Esophagus muscularis mucosa (tissue), 4 donors: Measurements from ENCODE around the gene MBD3L1. TPM values are rescaled to one million over a fixed set of nuclear protein-coding genes. Genes with fewer than 3 reads are reported as not detected.

Experiments
- DNase-seq: peaks from one replicate; pipeline ENCODE4 v3.0.0-alpha.2; 2017; ENCODE audit errors: extremely low spot score
- H3K27ac ChIP-seq, 4 donors: fragments of 200-600 bp; sonication (generic); replicated peaks in 1 of 4; 1 replicate in 3 of 4; 2 replicates in 1 of 4; pipeline ENCODE4 v1.5.1; 2016 to 2019; ENCODE audit warnings: mild to moderate bottlenecking in 1 of 4
- H3K27me3 ChIP-seq, 4 donors: fragments of 200-600 bp; sonication (generic); one replicate each; pipeline versions ENCODE4 v1.5.1 to v1.6.0; 2016 to 2019
- H3K36me3 ChIP-seq, 4 donors: fragments of 200-600 bp; sonication (generic); one replicate each; pipeline ENCODE4 v1.5.1; 2016 to 2019
- H3K4me1 ChIP-seq, 4 donors: fragments of 200-600 bp; sonication (generic); one replicate each; pipeline ENCODE4 v1.5.1; 2016 to 2019
- H3K4me3 ChIP-seq, 4 donors: fragments of 200-600 bp; sonication (generic); 1 replicate in 2 of 4; 2 replicates in 2 of 4; pipeline ENCODE4 v1.5.1; 2016 to 2019; ENCODE audit warnings: mild to moderate bottlenecking in 4 of 4, moderate library complexity in 1 of 4
- H3K9me3 ChIP-seq, 4 donors: fragments of 200-600 bp; sonication (generic); 1 replicate in 3 of 4; 2 replicates in 1 of 4; pipeline ENCODE4 v1.5.1; 2016 to 2019
- CTCF ChIP-seq, 3 experiments: fragments of 200-600 bp in 2 of 3; fragments of 450-650 bp in 1 of 3; sonication (generic) in 2 of 3; IDR thresholded peaks; one replicate each; pipeline ENCODE4 v1.5.1; 2017 to 2019; ENCODE audit warnings: antibody characterized with exemption in 3 of 3, mild to moderate bottlenecking in 2 of 3, moderate library complexity in 1 of 3
- EP300 ChIP-seq: sonication (generic); formaldehyde crosslinking; IDR thresholded peaks from one replicate; pipeline ENCODE4 v1.6.1; 2017; ENCODE audit warnings: antibody characterized with exemption
- POLR2A ChIP-seq: fragments of 450-650 bp; IDR thresholded peaks from one replicate; pipeline ENCODE4 v1.6.1; 2017; ENCODE audit warnings: antibody characterized with exemption, moderate library complexity, mild to moderate bottlenecking, low read depth
- POLR2AphosphoS5 ChIP-seq, 2 donors: sonication (generic); formaldehyde crosslinking; IDR thresholded peaks; one replicate each; pipeline ENCODE4 v1.6.1; 2017; ENCODE audit warnings: antibody characterized with exemption in 2 of 2
- WGBS: methylation state at CpG from one replicate; pipeline ENCODE4 v1.1.5; 2018; 5-methylcytosine and 5-hydroxymethylcytosine counted together
- intact Hi-C: fragments of 100-400 bp; cut with DNase I; formaldehyde crosslinking; loops from one replicate; pipeline ENCODE4 v1.15.1; 2023
- total RNA-seq, 4 donors: library from RNA; depleted of rRNA; stranded (reverse); fragments of >200 nt; gene quantifications; one replicate each; pipeline versions ENCODE4 v1.1.0 to v1.2.1, GENCODE V29; 2016

The MBD3L1 gene
- total RNA-seq, 4 donors from 2014 or later: not detected

GRCh38 chr19:8846819-8847218 lies 14.6 kb downstream of the MBD3L1 start:
- 91% methylated on average over 3 of the region's 3 CpGs for WGBS

GRCh38 chr19:8849232-8849631 lies 17.1 kb downstream of the MBD3L1 start:
- H3K4me1 ChIP-seq: no peaks in the 10 kb centered on the region
- no peak overlapping the region for H3K4me3 ChIP-seq
- DNase-seq: no peak
- no peaks in the 10 kb centered on the region for H3K36me3 ChIP-seq
- TF ChIP-seq EP300 (no peak), POLR2AphosphoS5 (IDR thresholded peaks at IDR 0.05) (no peak), POLR2A (no peak), CTCF (IDR thresholded peaks at IDR 0.05) (no peak)
- no peak overlapping the region for H3K27ac ChIP-seq
- peaks cover 0 to 15% (median 8%) of the 10 kb centered on the region in 4 donors for H3K9me3 ChIP-seq
- WGBS: 88% methylated on average over 2 of the region's 2 CpGs
- H3K27me3 ChIP-seq: peaks cover 0 to 23% (median 0%) of the 10 kb centered on the region in 4 donors
- intact Hi-C loops: no loop called here

More at GRCh38 chr19:8846819-8847218, 14.6 kb downstream of the MBD3L1 start:
- H3K36me3 ChIP-seq: no peaks in the 10 kb centered on the region
- intact Hi-C loops: no loop called here
- no peak overlapping the region for H3K4me3 ChIP-seq
- TF ChIP-seq CTCF (IDR thresholded peaks at IDR 0.05) (no peak), POLR2A (no peak), EP300 (no peak), POLR2AphosphoS5 (IDR thresholded peaks at IDR 0.05) (no peak)
- H3K27me3 ChIP-seq: peaks cover 0 to 23% (median 0%) of the 10 kb centered on the region in 4 donors
- H3K27ac ChIP-seq: no peak overlapping the region
- peaks cover 0 to 15% (median 8%) of the 10 kb centered on the region in 4 donors for H3K9me3 ChIP-seq
- DNase-seq: no peak
- no peaks in the 10 kb centered on the region for H3K4me1 ChIP-seq

- no peaks in the 10 kb centered on the region for H3K4me1 ChIP-seq
- no peaks in the 10 kb centered on the region for H3K36me3 ChIP-seq
- intact Hi-C loops: no loop called here
- peaks cover 0 to 15% (median 8%) of the 10 kb centered on the region in 4 donors for H3K9me3 ChIP-seq
- no peak overlapping the region for H3K27ac ChIP-seq
- TF ChIP-seq EP300: no peak
- no peak for TF ChIP-seq POLR2A
- TF ChIP-seq POLR2AphosphoS5 (IDR thresholded peaks at IDR 0.05): no peak
- no peak for TF ChIP-seq CTCF (IDR thresholded peaks at IDR 0.05)
- H3K4me3 ChIP-seq: no peak overlapping the region
- H3K27me3 ChIP-seq: peaks cover 0 to 29% (median 0%) of the 10 kb centered on the region in 4 donors
- no peak for DNase-seq
- WGBS: 92% methylated on average over 3 of the region's 3 CpGs
These were observed 18.3 kb downstream of the MBD3L1 start for GRCh38 chr19:8850488-8850887.

- 79% methylated on average over 3 of the region's 3 CpGs for WGBS
These were observed 26.1 kb downstream of the MBD3L1 start for GRCh38 chr19:8858260-8858659.

More at GRCh38 chr19:8858260-8858659, 26.1 kb downstream of the MBD3L1 start:
- Histone ChIP-seq H3K4me3 (no peak overlapping the region), H3K36me3 (no peaks in the 10 kb centered on the region), H3K27ac (no peak overlapping the region), H3K4me1 (no peaks in the 10 kb centered on the region), H3K9me3 (no peaks in the 10 kb centered on the region), H3K27me3 (peaks cover 0 to 61% (median 2%) of the 10 kb centered on the region in 4 donors)
- intact Hi-C loops: no loop called here
- no peak for DNase-seq
- TF ChIP-seq EP300 (no peak), POLR2A (no peak), POLR2AphosphoS5 (IDR thresholded peaks at IDR 0.05) (no peak), CTCF (IDR thresholded peaks at IDR 0.05) (no peak)
